ENCODE results near the gene GNAO1.

- TF ChIP-seq CTCF (IDR thresholded peaks at IDR 0.05), result no peak
- TF ChIP-seq EP300 (IDR thresholded peaks at IDR 0.05), result no peak
These were observed 87.0 kb downstream of the GNAO1 start for GRCh38 chr16:56278196-56278855.
